Jurkat, Clone E6-1 (cell line): ENCODE data around the gene CACYBP.
"Not testable (repeated sequence)": the region's sequence is repeated elsewhere in the genome, so short reads cannot be mapped to it uniquely, and the experiment has no call there.

Source experiments
- DNase-seq: peaks from one replicate; pipeline ENCODE4 v3.0.0-alpha.2; 2011; ENCODE audit warnings: low read depth, low spot score
- H3K4me3 ChIP-seq: 2 replicates; pipeline ENCODE4 v1.5.1; 2011; ENCODE audit warnings: mild to moderate bottlenecking, low read length, control low read depth, moderate library complexity

CACYBP gene

DNA sequence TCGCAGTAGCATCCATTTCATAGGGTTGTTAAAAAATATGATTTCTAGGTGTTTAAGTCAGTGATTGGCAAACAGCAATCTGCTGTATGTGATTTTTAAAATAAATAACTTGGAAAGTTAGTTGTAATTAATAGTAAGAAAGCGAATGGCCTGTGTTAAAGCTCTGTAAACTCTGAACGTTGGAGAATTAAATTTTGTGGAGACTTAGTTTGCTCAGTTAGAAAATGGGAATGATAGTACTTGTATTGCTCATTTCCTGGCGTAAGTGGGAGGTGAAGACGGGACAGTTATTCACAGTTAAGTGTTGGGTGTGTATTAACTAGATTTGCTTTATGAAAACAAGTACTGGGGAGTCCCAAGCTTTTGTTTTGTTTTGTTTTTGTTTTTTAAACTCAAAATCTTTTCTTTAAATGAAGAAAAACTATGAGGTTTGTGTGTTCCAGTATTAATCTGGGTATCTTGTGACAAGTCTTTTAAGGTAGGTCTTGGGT, 995 bp downstream of the CACYBP start:
- peak; percentile 17 for DNase-seq

DNA sequence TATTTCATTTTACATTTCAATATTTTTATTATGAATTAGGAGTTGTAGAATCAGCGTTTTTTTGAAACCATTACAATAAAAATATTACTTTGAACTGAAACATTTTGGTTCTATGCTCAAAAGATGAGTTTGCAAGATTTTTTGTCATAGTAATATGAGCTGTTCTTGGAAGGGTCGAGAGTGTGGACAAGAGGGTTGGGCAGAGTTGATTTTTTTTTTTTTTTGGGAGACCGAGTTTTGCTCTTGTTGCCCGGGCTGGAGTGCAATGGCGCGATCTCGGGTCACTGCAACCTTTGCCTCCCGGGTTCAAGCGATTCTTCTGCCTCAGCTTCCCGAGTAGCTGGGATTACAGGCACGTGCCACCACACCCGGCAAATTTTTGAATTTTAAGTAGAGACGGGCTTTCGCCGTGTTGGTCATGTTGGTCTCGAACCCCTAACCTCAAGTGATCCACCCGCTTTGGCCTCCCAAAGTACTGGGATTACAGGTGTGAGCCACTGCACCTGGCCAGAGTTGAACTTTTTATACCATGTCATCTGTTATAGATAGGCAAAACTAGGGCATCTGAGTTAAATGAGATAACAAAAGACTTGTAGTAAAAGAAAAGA, 3.3 kb downstream of the CACYBP start:
- H3K4me3 ChIP-seq = no peak overlapping the region

More for the DNA sequence above, 995 bp downstream of the CACYBP start:
- peak overlapping the region; percentile 94 for H3K4me3 ChIP-seq

DNA sequence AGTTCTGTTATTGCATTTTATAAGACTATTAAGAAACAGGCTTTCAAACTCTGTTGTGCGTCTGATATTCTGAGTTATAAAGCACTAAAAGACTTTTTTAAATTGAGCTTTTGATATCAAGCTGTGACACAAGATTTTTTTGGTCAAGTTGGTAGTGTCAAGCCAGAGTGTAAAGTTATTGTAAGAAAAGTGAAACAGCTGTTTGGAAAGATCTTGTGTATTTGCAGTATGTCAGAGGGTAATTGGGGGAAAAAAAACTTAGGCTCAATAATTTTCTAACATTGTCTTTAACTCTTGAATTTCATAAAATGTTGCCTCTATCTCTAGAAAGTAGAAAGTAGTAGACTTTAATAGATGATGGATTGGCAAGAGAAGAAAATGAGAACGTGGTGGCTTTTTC, 3.8 kb downstream of the CACYBP start:
- H3K4me3 ChIP-seq = no peak overlapping the region
- no peak for DNase-seq

More for the DNA sequence above, 3.3 kb downstream of the CACYBP start:
- no peak for DNase-seq

- H3K4me3 ChIP-seq = no peak overlapping the region
- DNase-seq = no peak
These were observed 5.5 kb downstream of the CACYBP start for GRCh38 chr1:175005085-175005783.

GRCh38 chr1:175009532-175009931, 9.8 kb downstream of the CACYBP start:
- no peak overlapping the region for H3K4me3 ChIP-seq
- no peak for DNase-seq

- H3K4me3 ChIP-seq = no peak overlapping the region
- DNase-seq = no peak
These were observed 13.7 kb downstream of the CACYBP start for GRCh38 chr1:175013445-175013844.

GRCh38 chr1:175015243-175015642, 15.5 kb downstream of the CACYBP start:
- H3K4me3 ChIP-seq = no peak overlapping the region
- DNase-seq = no peak

DNA sequence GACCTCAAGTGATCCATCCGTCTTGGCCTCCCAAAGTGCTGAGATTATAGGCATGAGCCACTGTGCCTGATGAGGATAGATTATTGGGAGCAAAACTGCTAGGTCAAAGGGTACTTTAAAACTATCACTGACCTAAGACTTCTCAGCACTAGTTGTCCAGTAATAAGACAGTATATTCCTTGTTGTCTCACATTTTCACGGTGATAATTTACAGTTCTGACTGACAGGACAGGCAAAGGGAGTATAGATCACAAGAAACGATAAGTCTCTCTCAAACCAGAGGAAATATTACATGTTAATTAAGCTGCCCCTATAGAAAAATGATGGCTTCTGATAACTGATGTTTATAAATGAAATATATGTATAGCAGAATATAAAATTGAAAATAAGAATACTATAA, 19.8 kb downstream of the CACYBP start:
- no peak for DNase-seq

GRCh38 chr1:175023043-175023921, 23.5 kb downstream of the CACYBP start, which contains the start of gene MRPS14:
TSS of gene MRPS14 (minus strand) at chr1:175023425. CDS start at chr1:175023408, 17 bp downstream.
- H3K4me3 ChIP-seq = peak within 1 kb of the TSS; percentile 83
- DNase-seq = peak; percentile 99

More for the DNA sequence above, 19.8 kb downstream of the CACYBP start:
- H3K4me3 ChIP-seq = no peak overlapping the region

DNA sequence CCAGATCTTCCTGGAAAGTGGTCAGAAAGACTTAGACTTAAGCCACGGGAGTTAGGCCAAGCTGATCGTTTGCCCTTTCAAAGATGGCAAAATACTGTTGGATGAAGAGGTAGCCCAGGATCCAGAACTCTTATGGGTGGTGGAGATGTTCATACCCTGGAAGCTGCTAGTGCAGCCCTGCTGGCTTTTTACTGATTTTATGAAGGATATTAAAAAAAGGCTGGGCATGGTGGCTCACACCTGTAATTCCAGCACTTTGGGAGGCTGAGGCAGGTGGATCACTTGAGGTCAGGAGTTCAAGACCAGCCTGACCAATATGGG, 24.1 kb downstream of the CACYBP start:
- not testable (repeated sequence) for DNase-seq
- H3K4me3 ChIP-seq = peak overlapping the region; percentile 83

GRCh38 chr1:175024773-175025172, 25.0 kb downstream of the CACYBP start:
- no peak overlapping the region for H3K4me3 ChIP-seq
- DNase-seq = no peak

- H3K4me3 ChIP-seq = no peak overlapping the region
- DNase-seq = no peak
These were observed 34.2 kb downstream of the CACYBP start for GRCh38 chr1:175033953-175034352.

DNA sequence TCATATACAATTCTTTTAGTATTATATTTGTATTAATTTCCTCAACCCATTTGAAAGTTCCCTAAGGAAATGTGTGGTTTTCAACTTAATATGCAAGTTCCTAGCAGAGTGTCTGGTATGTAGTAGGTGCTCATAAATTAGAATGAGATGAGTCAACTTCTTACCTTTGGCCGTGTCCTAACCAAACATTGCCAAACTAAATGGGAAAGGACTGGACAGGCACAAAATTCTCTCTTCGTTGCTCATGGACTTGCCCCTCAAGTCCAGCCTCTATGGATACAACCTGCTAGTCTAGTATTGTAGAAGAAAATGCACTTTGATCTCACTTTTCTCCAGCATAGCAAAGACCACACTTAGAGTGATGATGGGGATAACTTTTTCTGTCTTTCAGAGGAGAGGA, 35.0 kb downstream of the CACYBP start:
- no peak for DNase-seq
- H3K4me3 ChIP-seq = no peak overlapping the region

DNA sequence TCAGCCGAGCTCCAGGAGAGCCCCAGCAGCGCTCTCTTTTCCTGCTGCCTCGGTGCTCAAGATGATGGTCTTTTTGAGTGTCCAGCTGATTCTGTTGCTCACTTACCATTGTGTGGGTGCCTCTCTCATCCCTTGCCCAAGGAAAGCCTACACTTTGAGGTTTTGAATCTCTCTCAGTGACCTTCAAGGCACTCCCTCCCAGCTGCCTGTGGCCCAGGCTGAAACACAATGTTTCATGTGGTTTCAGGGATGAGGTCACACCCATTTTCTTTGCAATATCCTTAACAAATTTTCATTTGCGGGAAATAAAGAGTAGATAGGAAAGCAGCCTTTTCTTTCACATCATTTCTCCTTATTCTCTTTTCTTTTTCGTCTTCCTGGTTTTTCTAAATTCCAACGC, 36.1 kb downstream of the CACYBP start:
- DNase-seq = no peak
- no peak overlapping the region for H3K4me3 ChIP-seq

DNA sequence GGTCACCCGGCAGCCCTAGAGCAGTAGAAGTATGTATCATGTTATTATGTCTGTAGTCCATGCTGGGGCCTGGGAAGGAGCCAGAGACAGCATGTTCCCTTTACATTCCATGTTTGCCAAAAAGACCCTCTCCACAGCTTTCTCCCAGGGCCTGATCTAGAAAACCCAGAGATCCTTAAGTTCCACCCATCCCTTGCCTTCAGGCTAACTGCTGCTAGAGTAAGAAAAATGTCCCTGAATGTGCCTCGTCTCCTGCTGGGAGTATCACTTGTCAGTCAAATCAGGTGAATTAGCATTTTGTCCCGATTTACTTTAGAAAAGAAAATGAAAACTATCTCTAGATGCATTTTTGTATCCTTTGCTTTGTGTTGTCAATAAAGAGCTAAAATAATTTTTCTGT, 36.7 kb downstream of the CACYBP start:
- no peak overlapping the region for H3K4me3 ChIP-seq
- DNase-seq = no peak

DNA sequence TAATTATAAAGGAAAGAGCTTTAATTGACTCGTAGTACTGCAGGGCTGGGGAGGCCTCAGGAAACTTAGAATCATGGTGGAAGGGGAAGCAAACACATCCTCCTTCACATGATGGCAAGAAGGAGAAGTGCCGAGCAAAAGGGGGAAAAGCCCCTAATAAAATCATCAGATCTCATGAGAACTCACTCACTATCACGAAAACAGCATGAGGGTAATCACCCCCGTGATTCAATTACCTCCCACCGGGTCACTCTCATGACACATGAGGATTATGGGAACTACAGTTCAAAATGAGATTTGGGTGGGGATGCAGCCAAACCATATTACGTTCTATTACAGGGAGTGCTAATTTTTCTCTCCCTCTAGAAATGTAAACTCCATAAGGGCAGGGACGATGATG, 37.7 kb downstream of the CACYBP start:
- no peak overlapping the region for H3K4me3 ChIP-seq
- no peak for DNase-seq

- no peak for DNase-seq
- H3K4me3 ChIP-seq = no peak overlapping the region
These were observed 40.7 kb downstream of the CACYBP start for GRCh38 chr1:175040324-175040879.

- H3K4me3 ChIP-seq = no peak overlapping the region
- no peak for DNase-seq
These were observed 42.9 kb downstream of the CACYBP start for GRCh38 chr1:175042650-175043049.

DNA sequence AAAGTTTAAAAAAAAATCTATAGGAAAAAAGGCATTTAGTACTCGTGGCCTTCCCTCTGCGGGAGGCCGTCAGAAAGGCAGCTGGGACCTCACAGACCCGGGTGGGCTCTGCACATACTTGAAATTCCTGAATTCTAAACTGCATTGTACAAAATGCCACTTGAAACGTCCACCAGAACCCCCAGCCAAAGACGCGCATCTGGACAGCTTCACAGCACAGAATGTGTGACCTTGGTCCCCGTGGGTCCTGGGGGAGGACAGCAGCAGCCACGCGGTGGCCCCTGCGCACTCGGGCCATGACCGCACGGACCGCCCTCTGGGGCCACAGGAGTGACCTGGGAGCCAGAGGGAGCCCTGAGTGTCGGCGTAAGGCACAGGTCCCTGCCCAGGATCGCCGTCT, 44.1 kb downstream of the CACYBP start:
- DNase-seq = no peak
- H3K4me3 ChIP-seq = no peak overlapping the region

DNA sequence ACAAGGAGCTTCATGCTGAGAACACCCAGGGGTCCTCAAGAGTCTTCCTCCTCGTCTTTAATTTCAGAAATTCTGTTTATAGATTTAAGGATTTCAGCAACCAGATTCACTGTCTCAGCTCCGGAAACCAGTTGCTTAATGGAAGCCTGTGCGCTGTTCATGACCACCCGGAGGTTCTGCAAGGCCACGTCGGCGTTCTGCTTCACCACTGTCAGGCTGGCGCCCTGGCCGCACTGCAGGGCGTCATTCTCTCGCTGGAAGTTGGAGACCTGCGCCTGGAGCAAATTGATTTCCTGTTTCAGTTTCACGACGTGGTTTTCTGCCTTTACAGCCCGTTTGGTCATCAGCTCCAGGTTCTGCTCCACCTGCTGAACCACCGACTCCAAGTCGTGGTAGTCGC, 44.8 kb downstream of the CACYBP start:
- not testable (repeated sequence) for H3K4me3 ChIP-seq, DNase-seq
